Neuronal stem cell (in vitro differentiated cells): ENCODE data around the gene TJP1.
"Not testable (repeated sequence)": the region's sequence is repeated elsewhere in the genome, so short reads cannot be mapped to it uniquely, and the experiment has no call there.

ENCODE experiments used
- DNase-seq: peaks from one replicate; pipeline ENCODE4 v3.0.0-alpha.2; 2013; ENCODE audit warnings: low spot score
- H2AFZ ChIP-seq: one replicate; pipeline ENCODE4 v1.6.1; 2013; ENCODE audit warnings: mild to moderate bottlenecking, low read length, inconsistent platforms
- H2AK5ac ChIP-seq: 2 replicates; pipeline ENCODE4 v1.6.1; 2013; ENCODE audit warnings: low read depth, mild to moderate bottlenecking, inconsistent platforms, low read length, moderate library complexity, mixed read lengths
- H2BK120ac ChIP-seq: 2 replicates; pipeline ENCODE4 v1.6.1; 2013; ENCODE audit warnings: low read depth, mild to moderate bottlenecking, inconsistent platforms, low read length, moderate library complexity, mixed read lengths
- H2BK12ac ChIP-seq: one replicate; pipeline ENCODE4 v1.6.1; 2013; ENCODE audit warnings: low read length, inconsistent platforms
- H2BK15ac ChIP-seq: 2 replicates; pipeline ENCODE4 v1.6.1; 2013; ENCODE audit warnings: mild to moderate bottlenecking, low read length, inconsistent platforms, mixed read lengths
- H2BK5ac ChIP-seq: one replicate; pipeline ENCODE4 v1.6.1; 2013; ENCODE audit warnings: inconsistent platforms, mild to moderate bottlenecking, low read length, moderate library complexity
- H3K14ac ChIP-seq: one replicate; pipeline ENCODE4 v1.6.1; 2013; ENCODE audit warnings: low read length, inconsistent platforms
- H3K18ac ChIP-seq: 2 replicates; pipeline ENCODE4 v1.6.1; 2013; ENCODE audit warnings: low read length, inconsistent platforms
- H3K23ac ChIP-seq: 2 replicates; pipeline ENCODE4 v1.6.1; 2013; ENCODE audit warnings: low read depth, mild to moderate bottlenecking, mixed read lengths, low read length, inconsistent platforms; ENCODE audit not compliant: poor library complexity
- H3K27ac ChIP-seq: replicated peaks from 3 replicates; pipeline ENCODE4 v1.5.1; 2013; ENCODE audit warnings: low read length, inconsistent platforms
- H3K27me3 ChIP-seq, 3 experiments: 2 replicates each; pipeline ENCODE4 v1.6.1; 2013; ENCODE audit warnings: low read length in 3 of 3, mild to moderate bottlenecking in 2 of 3, inconsistent platforms in 1 of 3, low read depth in 1 of 3, mixed read lengths in 1 of 3, moderate library complexity in 1 of 3; ENCODE audit not compliant: control insufficient read depth in 3 of 3, insufficient read depth in 3 of 3
- H3K36me3 ChIP-seq, 2 donors: replicated peaks in 1 of 2; 2 replicates each; pipeline ENCODE4 v1.6.1; 2013; ENCODE audit warnings: low read length in 2 of 2; ENCODE audit not compliant: control insufficient read depth in 2 of 2, insufficient read depth in 2 of 2
- H3K4ac ChIP-seq: 2 replicates; pipeline ENCODE4 v1.6.1; 2013; ENCODE audit warnings: inconsistent platforms, mild to moderate bottlenecking, low read length, moderate library complexity
- H3K4me1 ChIP-seq, 2 donors: 1 replicate in 1 of 2; 2 replicates in 1 of 2; pipeline ENCODE4 v1.6.1; 2013; ENCODE audit warnings: low read length in 2 of 2, low read depth in 1 of 2; ENCODE audit not compliant: control insufficient read depth in 2 of 2, insufficient read depth in 1 of 2
- H3K4me2 ChIP-seq: one replicate; pipeline ENCODE4 v1.6.1; 2013; ENCODE audit warnings: mild to moderate bottlenecking, low read length, inconsistent platforms; ENCODE audit not compliant: insufficient read depth, poor library complexity, severe bottlenecking
- H3K4me3 ChIP-seq, 2 donors: 2 replicates each; pipeline ENCODE4 v1.5.1; 2013; ENCODE audit warnings: low read length in 2 of 2, mild to moderate bottlenecking in 2 of 2, inconsistent platforms in 1 of 2, moderate library complexity in 1 of 2
- H3K79me1 ChIP-seq: one replicate; pipeline ENCODE4 v1.6.1; 2013; ENCODE audit warnings: low read depth, mild to moderate bottlenecking, inconsistent platforms, low read length, moderate library complexity
- H3K9ac ChIP-seq: one replicate; pipeline ENCODE4 v1.6.1; 2013; ENCODE audit warnings: mild to moderate bottlenecking, low read depth, low read length, inconsistent platforms; ENCODE audit not compliant: poor library complexity
- H3K9me3 ChIP-seq, 2 donors: replicated peaks in 1 of 2; 2 replicates each; pipeline versions ENCODE3 to v1.6.1; 2013; ENCODE audit warnings: low read length in 2 of 2, mild to moderate bottlenecking in 2 of 2, inconsistent platforms in 1 of 2, low read depth in 1 of 2, mixed read lengths in 1 of 2, moderate library complexity in 1 of 2; ENCODE audit not compliant: control insufficient read depth in 2 of 2, insufficient read depth in 1 of 2
- H4K8ac ChIP-seq: one replicate; pipeline ENCODE4 v1.6.1; 2013; ENCODE audit warnings: low read depth, mild to moderate bottlenecking, inconsistent platforms, low read length, moderate library complexity
- H4K91ac ChIP-seq: one replicate; pipeline ENCODE4 v1.6.1; 2013; ENCODE audit warnings: low read length, low read depth, mild to moderate bottlenecking, inconsistent platforms; ENCODE audit not compliant: poor library complexity
- WGBS, 2 donors: extraction: QIAGEN DNeasy Blood & Tissue Kit; methylation state at CpG; one replicate each; pipeline ENCODE4 v1.1.7; 2013; ENCODE audit warnings: missing lambda C conversion rate in 2 of 2, mixed read lengths in 1 of 2; ENCODE audit not compliant: insufficient read length in 2 of 2, insufficient replicate concordance in 1 of 2; ENCODE audit errors: extremely low coverage in 2 of 2; 5-methylcytosine and 5-hydroxymethylcytosine counted together

TJP1 gene

DNA sequence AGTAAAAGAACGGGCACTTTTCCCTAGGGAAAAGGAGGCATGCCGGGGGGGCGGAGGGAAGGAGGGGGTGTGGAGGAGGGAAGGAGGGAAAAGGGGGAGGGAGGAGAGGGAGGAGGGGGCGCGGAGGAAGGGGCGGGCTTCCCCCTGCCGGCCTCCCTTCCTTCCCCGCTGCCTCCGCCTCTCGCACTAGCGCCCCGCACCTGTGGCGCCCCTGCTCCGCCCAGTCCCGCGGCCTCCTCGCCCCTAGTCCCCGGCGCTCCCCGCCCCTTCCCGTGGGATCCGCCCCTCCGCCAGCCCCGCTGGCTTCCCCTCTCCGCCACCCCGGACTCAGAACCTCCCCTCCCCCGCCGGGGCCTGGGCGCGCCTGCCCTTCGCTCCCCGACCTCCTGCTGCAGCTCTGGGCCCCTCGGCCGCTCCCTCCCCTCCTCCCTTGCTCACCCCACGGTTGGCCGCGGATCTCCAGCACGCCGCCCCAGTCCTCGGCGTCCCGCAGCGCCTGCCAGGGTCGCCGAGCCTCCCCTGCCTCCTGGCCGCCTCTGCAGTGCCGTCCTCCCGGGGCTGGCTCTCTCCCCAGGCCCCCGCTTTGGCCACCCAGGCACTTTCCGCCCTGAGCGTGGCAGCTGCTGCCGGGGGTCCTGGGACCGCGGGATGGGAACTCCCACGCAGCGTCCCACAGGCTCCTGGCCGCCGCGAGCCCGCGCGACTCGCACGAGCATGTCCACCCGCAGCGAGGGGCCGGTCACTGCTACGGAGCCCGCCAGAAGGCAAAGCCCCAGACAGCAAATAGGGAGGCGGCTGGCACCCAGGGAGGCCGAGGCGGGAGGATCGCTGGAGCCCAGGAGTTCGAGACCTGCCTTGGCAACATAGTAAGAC, 147.4 kb downstream of the TJP1 start:
- Histone ChIP-seq H3K9me3 (no peaks in the 10 kb centered on the region), H2BK15ac (peak overlapping the region; percentile 6), H3K4me1 (peaks cover 0 to 10% of the 10 kb centered on the region in 2 donors), H2AK5ac (peak overlapping the region; percentile 99), H3K23ac (peak overlapping the region; percentile 92), H4K91ac (no peak overlapping the region), H3K18ac (peak overlapping the region; percentile 100), H2BK12ac (peak overlapping the region; percentile 91), H3K4me2 (peak overlapping the region; percentile 87), H2BK5ac (peak overlapping the region; percentile 89), H3K4me3 (peak overlapping the region; percentile 49 to 81), H2AFZ (peak overlapping the region; percentile 97), H3K27me3 (peaks cover 0 to 29% (median 0%) of the 10 kb centered on the region in 3 experiments), H3K14ac (peak overlapping the region; percentile 84), H3K36me3 (no peaks in the 10 kb centered on the region), H3K27ac (no peak overlapping the region), H4K8ac (peak overlapping the region; percentile 88), H3K79me1 (peaks cover 2% of the 10 kb centered on the region), H2BK120ac (peak overlapping the region; percentile 97), H3K9ac (peak overlapping the region; percentile 95), H3K4ac (peak overlapping the region; percentile 38)
- WGBS, 2 donors = no CpG with 5 or more reads among the region's 74 CpGs
- peak; percentile 76 for DNase-seq

DNA sequence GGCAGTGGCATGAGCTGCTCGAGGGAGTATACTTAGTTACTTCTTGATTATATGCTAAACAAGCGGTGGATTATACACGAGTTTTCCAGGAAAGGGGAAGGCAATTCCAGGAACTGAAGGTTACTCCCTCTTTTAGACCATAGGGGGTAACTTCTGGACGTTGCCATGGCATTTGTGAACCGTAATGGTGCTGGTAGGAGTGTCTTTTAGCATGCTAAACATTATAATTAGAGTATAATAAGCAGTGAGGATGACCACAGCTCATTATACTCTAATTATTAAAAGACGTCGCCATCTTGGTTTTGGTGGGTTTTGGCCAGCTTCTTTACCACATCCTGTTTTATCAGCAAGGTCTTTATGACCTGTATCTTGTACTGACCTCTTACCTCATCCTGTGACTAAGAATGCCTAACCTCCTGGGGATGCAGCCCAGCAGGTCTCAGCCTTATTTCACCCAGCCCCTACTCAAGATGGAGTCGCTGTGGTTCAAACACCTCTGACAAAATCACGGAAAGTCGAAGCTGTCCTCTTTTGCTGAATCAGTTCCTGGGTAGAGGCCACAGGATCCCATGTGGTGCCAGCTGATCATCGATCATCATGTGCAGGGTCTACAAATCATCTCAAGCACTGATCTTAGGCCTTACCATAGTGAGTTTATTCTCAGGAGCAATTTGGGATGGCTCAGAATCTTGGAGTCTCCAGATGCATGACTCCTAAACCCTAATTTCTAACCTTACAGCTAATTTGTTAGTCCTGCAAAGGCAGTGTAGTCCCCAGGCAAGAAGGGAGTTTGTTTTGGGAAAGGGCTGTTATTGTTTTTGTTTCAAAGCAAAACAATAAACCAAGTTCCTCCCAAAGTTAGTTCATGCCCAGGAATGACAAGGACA, 149.1 kb downstream of the TJP1 start:
- Histone ChIP-seq H2BK120ac (no peak overlapping the region), H3K27me3 (peaks cover 0 to 30% (median 0%) of the 10 kb centered on the region in 3 experiments), H4K8ac (no peak overlapping the region), H3K18ac (no peak overlapping the region), H3K4ac (no peak overlapping the region), H3K79me1 (peaks cover 2% of the 10 kb centered on the region), H2BK5ac (no peak overlapping the region), H3K9me3 (no peaks in the 10 kb centered on the region), H3K23ac (no peak overlapping the region), H4K91ac (no peak overlapping the region), H3K36me3 (no peaks in the 10 kb centered on the region), H3K14ac (no peak overlapping the region), H2BK15ac (no peak overlapping the region), H3K4me3 (no peak overlapping the region), H2AFZ (no peak overlapping the region), H2BK12ac (no peak overlapping the region), H3K27ac (no peak overlapping the region), H2AK5ac (no peak overlapping the region), H3K4me1 (peaks cover 0 to 10% of the 10 kb centered on the region in 2 donors), H3K4me2 (no peak overlapping the region), H3K9ac (no peak overlapping the region)
- no CpG with 5 or more reads among the region's 11 CpGs for WGBS, 2 donors
- no peak for DNase-seq

DNA sequence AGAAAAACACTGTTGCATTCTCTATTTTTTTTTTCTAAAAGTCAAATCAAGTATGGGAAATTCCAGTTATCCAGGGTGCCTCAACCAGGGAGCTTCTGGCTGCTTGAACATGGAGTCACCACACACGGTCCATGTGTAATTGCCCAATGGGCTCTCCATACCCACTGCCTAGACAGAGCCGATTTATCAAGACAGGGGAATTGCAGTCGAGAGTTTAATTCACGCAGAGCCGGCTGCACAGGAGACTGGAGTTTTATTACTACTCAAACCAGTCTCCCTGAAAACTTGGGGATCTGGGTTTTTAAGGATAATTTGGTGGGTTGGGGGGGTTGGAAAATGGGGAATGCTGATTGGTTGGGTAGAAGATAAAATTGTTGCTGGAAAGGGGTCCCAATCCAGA, 149.8 kb downstream of the TJP1 start:
- WGBS, 2 donors = no CpG with 5 or more reads among the region's 5 CpGs
- Histone ChIP-seq H4K8ac (no peak overlapping the region), H3K79me1 (peaks cover 2% of the 10 kb centered on the region), H3K4ac (no peak overlapping the region), H3K9me3 (no peaks in the 10 kb centered on the region), H3K9ac (no peak overlapping the region), H4K91ac (no peak overlapping the region), H3K36me3 (no peaks in the 10 kb centered on the region), H3K23ac (no peak overlapping the region), H3K4me1 (peaks cover 0 to 8% of the 10 kb centered on the region in 2 donors), H2BK15ac (no peak overlapping the region), H3K4me3 (no peak overlapping the region), H3K14ac (no peak overlapping the region), H3K27ac (no peak overlapping the region), H2BK12ac (no peak overlapping the region), H3K18ac (no peak overlapping the region), H2AFZ (no peak overlapping the region), H2BK120ac (no peak overlapping the region), H3K27me3 (peaks cover 0 to 24% (median 0%) of the 10 kb centered on the region in 3 experiments), H2BK5ac (no peak overlapping the region), H3K4me2 (no peak overlapping the region), H2AK5ac (no peak overlapping the region)
- no peak for DNase-seq

GRCh38 chr15:29672046-29672445, 150.2 kb downstream of the TJP1 start:
- H4K8ac ChIP-seq, H2BK120ac ChIP-seq, H3K9me3 ChIP-seq, H3K4me2 ChIP-seq, H2BK12ac ChIP-seq, H3K14ac ChIP-seq, H2BK5ac ChIP-seq, H3K9ac ChIP-seq, H3K36me3 ChIP-seq, H3K4ac ChIP-seq, H2AK5ac ChIP-seq, H3K4me3 ChIP-seq, H4K91ac ChIP-seq, H2AFZ ChIP-seq, H3K23ac ChIP-seq, H3K27ac ChIP-seq, H3K18ac ChIP-seq, H3K4me1 ChIP-seq, DNase-seq, H2BK15ac ChIP-seq, H3K79me1 ChIP-seq: not testable (repeated sequence)
- H3K27me3 ChIP-seq = peaks cover 0 to 21% (median 0%) of the 10 kb centered on the region in 3 experiments
- WGBS, 2 donors = no CpG with 5 or more reads among the region's 7 CpGs
